Nephron progenitor cell (in vitro differentiated cells): ENCODE measurements around the gene SUOX.
"Not testable (repeated sequence)": the region's sequence is repeated elsewhere in the genome, so short reads cannot be mapped to it uniquely, and the experiment has no call there.

Experiments used
- DNase-seq: peaks from one replicate; pipeline ENCODE4 v3.0.0; 2021
- H3K27ac Mint-ChIP-seq: 2 replicates; pipeline ENCODE4 v1.8.0; 2021; ENCODE audit warnings: mild to moderate bottlenecking, moderate library complexity, mixed read lengths
- H3K27me3 Mint-ChIP-seq: 2 replicates; pipeline ENCODE4 v1.8.0; 2021; ENCODE audit warnings: mild to moderate bottlenecking, low read depth, mixed read lengths; ENCODE audit not compliant: poor library complexity
- H3K36me3 Mint-ChIP-seq: 2 replicates; pipeline ENCODE4 v1.8.0; 2021; ENCODE audit warnings: low read depth, mixed read lengths
- H3K4me1 Mint-ChIP-seq: 2 replicates; pipeline ENCODE4 v1.8.0; 2021; ENCODE audit warnings: mixed read lengths
- H3K4me3 Mint-ChIP-seq: 2 replicates; pipeline ENCODE4 v1.8.0; 2021; ENCODE audit warnings: mild to moderate bottlenecking, moderate library complexity, mixed read lengths
- H3K9me3 Mint-ChIP-seq: 2 replicates; pipeline ENCODE4 v1.8.0; 2021; ENCODE audit warnings: mild to moderate bottlenecking, moderate library complexity, mixed read lengths
- CTCF ChIP-seq: fragments of 200-600 bp; sonication (generic); IDR thresholded peaks from 2 replicates; pipeline ENCODE4 v1.5.0; 2021; ENCODE audit warnings: antibody characterized with exemption

The SUOX gene

DNA sequence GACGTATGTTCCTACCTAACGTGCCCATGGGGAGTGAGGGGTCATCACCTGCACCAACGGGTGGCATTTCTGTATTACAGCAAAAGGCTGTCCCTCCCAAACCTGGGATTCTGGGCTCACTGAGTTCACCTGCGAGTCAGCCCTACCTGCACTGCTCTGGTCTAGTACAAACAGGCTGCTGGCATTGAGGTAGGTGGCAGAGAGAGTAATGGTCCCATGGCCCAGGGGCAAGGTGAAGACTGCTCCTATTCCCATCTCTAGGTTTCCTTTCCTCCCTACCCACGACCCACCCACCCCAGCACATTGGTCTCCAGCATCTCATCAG lies 421 bp downstream of the SUOX start:
- Mint-ChIP-seq H3K4me3 (peak overlapping the region; percentile 97), H3K27me3 (no peaks in the 10 kb centered on the region), H3K4me1 (peaks cover 26% of the 10 kb centered on the region), H3K9me3 (no peaks in the 10 kb centered on the region), H3K27ac (peak overlapping the region; percentile 93), H3K36me3 (peaks cover 36% of the 10 kb centered on the region)
- no peak for DNase-seq
- TF ChIP-seq CTCF = no peak

GRCh38 chr12:55999522-55999921 lies 2.4 kb downstream of the SUOX start:
- DNase-seq, H3K27me3 Mint-ChIP-seq, H3K9me3 Mint-ChIP-seq: not testable (repeated sequence)
- peaks cover 40% of the 10 kb centered on the region for H3K36me3 Mint-ChIP-seq
- peaks cover 39% of the 10 kb centered on the region for H3K4me1 Mint-ChIP-seq
- H3K4me3 Mint-ChIP-seq = peak overlapping the region; percentile 58
- H3K27ac Mint-ChIP-seq = peak overlapping the region; percentile 51

DNA sequence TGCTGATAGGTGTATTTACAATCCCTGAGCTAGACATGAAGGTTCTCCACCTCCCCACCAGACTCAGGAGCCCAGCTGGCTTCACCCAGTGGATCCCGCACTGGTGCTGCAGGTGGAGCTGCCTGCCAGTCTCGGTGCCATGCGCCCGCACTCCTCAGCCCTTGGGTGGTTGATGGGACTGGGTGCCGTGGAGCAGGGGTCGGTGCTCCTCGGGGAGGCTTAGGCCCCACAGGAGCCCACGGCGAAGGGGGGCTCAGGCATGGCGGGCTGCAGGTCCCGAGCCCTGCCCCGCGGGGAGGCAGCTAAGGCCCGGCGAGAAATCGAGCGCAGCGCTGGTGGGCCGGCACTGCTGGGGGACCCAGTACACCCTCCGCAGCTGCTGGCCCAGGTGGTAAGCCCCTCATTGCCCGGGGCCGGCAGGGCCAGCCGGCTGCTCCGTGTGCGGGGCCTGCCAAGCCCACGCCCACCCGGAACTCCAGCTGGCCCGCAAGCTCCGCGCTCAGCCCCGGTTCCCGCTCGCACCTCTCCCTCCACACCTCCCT lies 3.0 kb downstream of the SUOX start:
- not testable (repeated sequence) for H3K27me3 Mint-ChIP-seq, H3K4me3 Mint-ChIP-seq, H3K27ac Mint-ChIP-seq, H3K9me3 Mint-ChIP-seq, DNase-seq
- H3K4me1 Mint-ChIP-seq = peaks cover 39% of the 10 kb centered on the region
- H3K36me3 Mint-ChIP-seq = peaks cover 46% of the 10 kb centered on the region

- Mint-ChIP-seq H3K9me3 (no peaks in the 10 kb centered on the region), H3K4me1 (peaks cover 45% of the 10 kb centered on the region), H3K36me3 (peaks cover 56% of the 10 kb centered on the region), H3K4me3 (no peak overlapping the region), H3K27me3 (no peaks in the 10 kb centered on the region), H3K27ac (peak overlapping the region; percentile 40)
- DNase-seq = no peak
- TF ChIP-seq CTCF = no peak
Observed at GRCh38 chr12:56001487-56002100, 4.5 kb downstream of the SUOX start.

DNA sequence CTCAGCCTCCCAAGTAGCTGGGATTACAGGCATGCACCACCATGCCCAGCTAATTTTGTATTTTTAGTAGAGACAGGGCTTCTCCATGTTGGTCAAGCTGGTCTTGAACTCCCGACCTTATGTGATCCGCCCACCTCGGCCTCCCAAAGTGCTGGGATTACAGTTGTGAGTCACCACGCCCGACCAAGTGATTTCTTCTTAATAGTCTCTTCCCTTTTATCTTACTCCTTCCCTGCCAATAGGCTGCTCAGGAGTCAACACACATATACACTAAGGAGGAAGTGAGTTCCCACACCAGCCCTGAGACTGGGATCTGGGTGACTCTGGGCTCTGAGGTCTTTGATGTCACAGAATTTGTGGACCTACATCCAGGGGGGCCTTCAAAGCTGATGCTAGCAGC lies 6.3 kb downstream of the SUOX start:
- H3K27me3 Mint-ChIP-seq, H3K4me3 Mint-ChIP-seq: not testable (repeated sequence)

DNA sequence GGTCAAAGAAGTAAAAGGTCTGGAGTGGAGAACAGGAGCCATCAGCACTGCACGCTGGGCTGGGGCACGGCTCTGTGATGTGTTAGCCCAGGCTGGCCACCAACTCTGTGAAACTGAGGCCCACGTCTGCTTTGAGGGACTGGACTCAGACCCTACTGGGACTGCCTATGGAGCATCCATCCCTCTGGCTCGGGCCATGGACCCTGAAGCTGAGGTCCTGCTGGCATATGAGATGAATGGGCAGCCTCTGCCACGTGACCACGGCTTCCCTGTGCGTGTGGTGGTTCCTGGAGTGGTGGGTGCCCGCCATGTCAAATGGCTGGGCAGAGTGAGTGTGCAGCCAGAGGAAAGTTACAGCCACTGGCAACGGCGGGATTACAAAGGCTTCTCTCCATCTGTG lies 7.1 kb downstream of the SUOX start:
- peak overlapping the region; percentile 56 for H3K27ac Mint-ChIP-seq
- no peak for TF ChIP-seq CTCF
- no peaks in the 10 kb centered on the region for H3K27me3 Mint-ChIP-seq
- H3K36me3 Mint-ChIP-seq = peaks cover 55% of the 10 kb centered on the region
- DNase-seq = no peak
- no peak overlapping the region for H3K4me3 Mint-ChIP-seq
- peaks cover 51% of the 10 kb centered on the region for H3K4me1 Mint-ChIP-seq
- no peaks in the 10 kb centered on the region for H3K9me3 Mint-ChIP-seq

More for the DNA sequence above, 6.3 kb downstream of the SUOX start:
- DNase-seq, H3K9me3 Mint-ChIP-seq: not testable (repeated sequence)
- peaks cover 60% of the 10 kb centered on the region for H3K36me3 Mint-ChIP-seq
- peaks cover 48% of the 10 kb centered on the region for H3K4me1 Mint-ChIP-seq
- H3K27ac Mint-ChIP-seq = peak overlapping the region; percentile 66

GRCh38 chr12:56007564-56008559 lies 10.8 kb downstream of the SUOX start:
- peak; percentile 92 for DNase-seq
- Mint-ChIP-seq H3K4me1 (peaks cover 70% of the 10 kb centered on the region), H3K36me3 (peaks cover 50% of the 10 kb centered on the region), H3K27me3 (peaks cover 3% of the 10 kb centered on the region), H3K27ac (peak overlapping the region; percentile 99), H3K4me3 (peak overlapping the region; percentile 90), H3K9me3 (no peaks in the 10 kb centered on the region)
- TF ChIP-seq CTCF = no peak
